ES-I3 (cell line): Measurements from ENCODE around the gene DERL3.

Experiments
- H3K36me3 ChIP-seq: 2 replicates; pipeline ENCODE4 v1.6.1; 2013; ENCODE audit warnings: mild to moderate bottlenecking, low read length, control low read depth, moderate library complexity; ENCODE audit not compliant: insufficient read depth
- H3K4me1 ChIP-seq: 2 replicates; pipeline ENCODE4 v1.6.1; 2013; ENCODE audit warnings: mild to moderate bottlenecking, control low read depth, low read length; ENCODE audit not compliant: insufficient read depth
- H3K9ac ChIP-seq: 2 replicates; pipeline ENCODE4 v1.6.1; 2013; ENCODE audit warnings: low read depth, mild to moderate bottlenecking, low read length, moderate library complexity
- H3K9me3 ChIP-seq: 2 replicates; pipeline ENCODE4 v1.6.1; 2013; ENCODE audit warnings: mild to moderate bottlenecking, low read length, moderate library complexity; ENCODE audit not compliant: control insufficient read depth, insufficient read depth

The DERL3 gene

DNA sequence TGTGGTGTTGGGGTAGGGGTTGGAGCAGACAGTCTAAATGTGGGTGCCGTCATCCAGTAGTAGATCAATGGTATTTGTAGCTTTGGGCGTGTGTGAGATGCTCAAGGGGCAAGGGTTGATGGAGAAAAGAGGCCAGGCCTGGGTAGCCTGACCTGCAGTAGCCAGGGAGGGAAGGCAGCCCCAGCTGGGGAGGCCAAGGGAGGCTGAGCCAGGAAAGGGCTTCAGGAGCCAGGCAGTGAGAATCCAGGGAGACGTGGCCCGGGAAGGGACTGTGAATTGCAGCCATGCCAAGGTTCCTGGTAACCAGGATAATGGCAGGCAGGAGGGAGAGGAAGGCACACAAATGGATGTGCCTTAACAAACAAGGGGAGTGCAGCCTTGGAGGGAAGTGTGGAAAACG is 2.5 kb upstream of the DERL3 start:
- Histone ChIP-seq H3K4me1 (peaks cover 13% of the 10 kb centered on the region), H3K9ac (no peak overlapping the region), H3K36me3 (no peaks in the 10 kb centered on the region), H3K9me3 (no peaks in the 10 kb centered on the region)

DNA sequence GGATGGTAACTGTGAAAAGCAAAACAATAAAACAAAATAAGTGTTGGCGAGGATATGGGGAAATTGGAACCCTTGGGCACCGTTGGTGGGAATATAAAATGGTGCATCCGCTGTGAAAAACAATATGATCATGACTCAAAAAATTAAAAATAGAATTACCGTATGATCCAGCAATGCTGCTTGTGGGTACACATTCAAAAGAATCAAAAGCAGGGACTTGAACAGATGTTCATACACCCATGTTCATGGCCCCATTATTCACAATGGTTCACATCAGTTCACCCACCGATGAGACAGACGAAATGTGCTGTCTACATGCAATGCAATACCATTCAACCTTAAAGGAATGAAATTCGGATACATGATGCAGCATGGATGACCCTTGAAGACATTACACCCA is 1.2 kb upstream of the DERL3 start:
- Histone ChIP-seq H3K4me1 (peaks cover 4% of the 10 kb centered on the region; the same call in 1 of the 2 replicates), H3K36me3 (no peaks in the 10 kb centered on the region), H3K9me3 (no peaks in the 10 kb centered on the region), H3K9ac (no peak overlapping the region)

DNA sequence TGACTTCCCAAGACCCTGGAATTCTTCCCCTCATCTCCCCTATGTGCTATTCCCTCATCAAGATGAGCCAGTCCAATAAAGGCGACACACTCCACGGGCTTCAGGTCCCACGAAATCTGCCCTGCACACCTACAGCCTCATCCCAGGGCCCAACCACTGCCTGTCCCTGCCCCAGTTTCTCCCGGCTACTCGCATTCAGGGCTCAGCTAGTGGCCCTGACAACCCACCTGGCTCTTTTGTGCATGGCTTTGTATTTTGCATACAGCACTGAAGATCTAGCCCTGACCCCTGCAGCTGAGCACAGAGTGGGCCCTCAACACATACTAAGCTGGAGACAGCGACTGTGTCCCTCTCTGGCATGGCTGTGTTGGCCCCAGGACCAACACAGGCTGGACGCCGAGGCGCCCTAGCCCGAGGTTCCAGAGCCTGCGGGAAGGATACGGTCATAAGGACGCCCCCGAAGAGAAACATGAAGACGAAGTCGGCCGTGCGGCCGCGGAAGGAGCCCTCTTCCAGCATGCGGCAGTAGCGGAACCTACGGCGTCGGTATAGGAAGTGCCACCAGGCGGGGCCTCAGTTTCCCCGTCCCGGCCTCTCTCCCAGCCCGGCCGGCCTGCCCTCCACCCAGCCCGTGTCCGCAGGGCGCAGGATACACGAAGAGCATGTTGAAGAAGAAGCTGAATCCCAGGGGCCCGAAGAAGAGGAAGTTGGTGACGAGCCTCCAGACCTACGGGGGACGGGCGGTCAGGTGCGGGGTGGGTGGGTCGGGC is 710 bp downstream of the DERL3 start:
- H3K4me1 ChIP-seq: peaks cover 4% of the 10 kb centered on the region; the same call in 1 of the 2 replicates
- no peaks in the 10 kb centered on the region for H3K9me3 ChIP-seq
- H3K9ac ChIP-seq: peak overlapping the region; percentile 41; the same call in 1 of the 2 replicates
- H3K36me3 ChIP-seq: no peaks in the 10 kb centered on the region; the same call in 1 of the 2 replicates

DNA sequence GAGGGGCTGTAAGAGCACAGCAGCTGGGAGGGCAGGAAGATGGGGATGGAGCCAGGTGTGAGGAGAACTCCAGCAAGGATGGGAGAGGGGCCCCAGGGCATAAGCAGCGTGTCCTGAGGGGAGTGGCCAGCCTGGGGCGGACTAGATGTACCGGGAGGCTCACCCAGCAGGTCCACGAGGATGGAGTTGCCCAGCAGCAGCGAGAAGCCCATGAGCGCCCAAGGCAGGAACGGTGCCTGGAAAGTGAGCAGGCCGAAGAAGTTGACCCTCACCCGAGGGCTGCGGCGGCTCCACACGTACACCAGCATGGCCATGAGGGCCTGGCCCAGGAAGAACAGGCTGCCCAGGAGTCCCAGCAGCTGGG is 1.3 kb downstream of the DERL3 start:
- H3K4me1 ChIP-seq: peaks cover 4% of the 10 kb centered on the region; the same call in 1 of the 2 replicates
- H3K9me3 ChIP-seq: no peaks in the 10 kb centered on the region
- H3K36me3 ChIP-seq: no peaks in the 10 kb centered on the region; the same call in 1 of the 2 replicates
- H3K9ac ChIP-seq: no peak overlapping the region

DNA sequence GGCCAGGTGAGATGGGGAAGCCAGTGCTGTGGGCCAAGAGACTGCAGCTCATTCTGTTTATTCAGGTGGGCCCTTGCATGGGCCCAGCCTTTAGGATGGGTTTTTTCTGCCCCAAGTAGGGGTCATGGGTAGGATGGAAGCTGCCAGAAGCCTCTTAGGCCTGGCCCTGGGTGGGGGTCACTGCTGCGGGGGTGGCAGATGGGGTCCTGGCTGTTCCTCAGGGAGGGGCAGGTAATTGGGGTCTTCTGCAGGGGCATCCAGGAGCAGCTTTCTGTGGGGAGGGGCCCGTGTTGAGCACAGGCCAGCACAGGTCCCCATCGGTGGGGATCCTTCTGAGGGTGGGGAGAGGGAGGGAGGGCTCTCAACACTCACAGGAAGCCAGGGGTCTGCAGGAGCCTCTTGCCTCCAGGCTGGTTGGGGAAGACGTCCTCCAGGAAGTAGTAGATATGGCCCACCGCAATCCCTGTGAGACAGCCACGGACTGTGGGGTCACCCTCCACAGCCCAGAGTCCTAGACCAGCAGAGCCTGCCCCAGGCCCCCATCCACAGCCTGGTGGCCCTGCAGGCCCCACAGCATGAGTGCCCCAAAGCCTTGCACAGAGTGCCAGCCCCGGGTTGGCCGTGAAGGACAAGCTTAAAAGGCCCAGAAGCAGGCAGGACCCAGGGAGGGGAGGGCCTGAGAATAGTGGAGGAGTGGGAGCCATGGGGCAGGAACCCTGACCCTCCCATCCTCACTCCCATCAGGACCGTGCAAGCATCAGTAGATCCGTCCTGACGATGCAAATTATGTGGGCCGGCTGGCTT is 1.9 kb downstream of the DERL3 start:
- Histone ChIP-seq H3K36me3 (no peaks in the 10 kb centered on the region; the same call in 1 of the 2 replicates), H3K9me3 (no peaks in the 10 kb centered on the region), H3K9ac (no peak overlapping the region), H3K4me1 (peaks cover 4% of the 10 kb centered on the region; the same call in 1 of the 2 replicates)

DNA sequence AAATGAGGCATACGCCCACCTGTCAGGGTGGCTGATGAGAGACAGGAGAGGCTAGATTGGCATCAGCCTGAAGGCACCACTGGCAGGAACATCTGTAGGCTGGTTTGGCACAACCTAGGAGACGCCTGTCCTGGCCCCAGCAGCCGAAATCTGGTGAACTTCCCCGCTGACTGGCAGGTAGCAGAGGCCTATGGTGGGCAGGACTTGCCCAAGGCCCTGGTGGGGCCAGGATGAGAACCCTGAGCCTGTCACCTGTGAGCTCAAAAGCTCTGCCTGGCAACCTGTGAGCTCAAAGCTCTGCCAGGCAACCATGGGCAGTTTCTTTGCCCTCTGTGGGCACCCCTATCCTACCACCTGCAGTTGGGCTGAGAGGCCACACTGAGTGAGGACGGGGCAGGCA is 2.5 kb downstream of the DERL3 start:
- Histone ChIP-seq H3K9ac (no peak overlapping the region), H3K4me1 (no peaks in the 10 kb centered on the region), H3K9me3 (no peaks in the 10 kb centered on the region), H3K36me3 (no peaks in the 10 kb centered on the region; the same call in 1 of the 2 replicates)

DNA sequence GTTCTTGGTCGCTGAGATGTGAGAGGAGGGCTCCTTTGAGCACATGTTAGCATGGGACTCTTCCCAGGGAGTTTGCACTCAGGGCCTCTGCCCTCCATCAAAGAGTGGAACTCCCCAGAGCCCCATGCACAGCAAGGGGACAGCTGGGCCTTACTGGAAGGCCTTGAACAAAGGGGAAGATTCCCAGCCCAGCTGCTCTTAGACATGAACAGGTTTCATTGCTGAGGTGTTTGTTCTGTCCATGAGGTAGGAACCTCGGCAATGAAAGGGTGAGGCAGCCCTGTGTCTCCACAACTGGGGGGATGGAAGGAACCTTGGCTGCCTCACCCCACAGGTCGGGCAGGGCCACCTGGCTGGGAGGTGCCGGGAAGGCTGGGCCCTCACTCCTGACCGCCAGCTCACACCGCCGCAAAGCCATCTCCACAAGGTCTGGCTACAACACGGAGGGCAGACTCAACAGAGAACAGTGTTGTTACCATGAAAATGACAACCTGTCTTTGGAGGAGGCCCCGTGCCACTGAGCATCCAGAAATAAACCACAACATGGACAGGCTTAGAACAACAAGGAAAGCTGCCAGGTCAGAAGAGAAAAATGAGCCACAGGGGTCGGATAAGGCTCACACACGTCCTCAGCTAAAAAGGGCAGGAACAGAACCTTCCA is 3.2 kb downstream of the DERL3 start:
- Histone ChIP-seq H3K36me3 (no peaks in the 10 kb centered on the region; the same call in 1 of the 2 replicates), H3K4me1 (no peaks in the 10 kb centered on the region), H3K9me3 (no peaks in the 10 kb centered on the region), H3K9ac (no peak overlapping the region)

DNA sequence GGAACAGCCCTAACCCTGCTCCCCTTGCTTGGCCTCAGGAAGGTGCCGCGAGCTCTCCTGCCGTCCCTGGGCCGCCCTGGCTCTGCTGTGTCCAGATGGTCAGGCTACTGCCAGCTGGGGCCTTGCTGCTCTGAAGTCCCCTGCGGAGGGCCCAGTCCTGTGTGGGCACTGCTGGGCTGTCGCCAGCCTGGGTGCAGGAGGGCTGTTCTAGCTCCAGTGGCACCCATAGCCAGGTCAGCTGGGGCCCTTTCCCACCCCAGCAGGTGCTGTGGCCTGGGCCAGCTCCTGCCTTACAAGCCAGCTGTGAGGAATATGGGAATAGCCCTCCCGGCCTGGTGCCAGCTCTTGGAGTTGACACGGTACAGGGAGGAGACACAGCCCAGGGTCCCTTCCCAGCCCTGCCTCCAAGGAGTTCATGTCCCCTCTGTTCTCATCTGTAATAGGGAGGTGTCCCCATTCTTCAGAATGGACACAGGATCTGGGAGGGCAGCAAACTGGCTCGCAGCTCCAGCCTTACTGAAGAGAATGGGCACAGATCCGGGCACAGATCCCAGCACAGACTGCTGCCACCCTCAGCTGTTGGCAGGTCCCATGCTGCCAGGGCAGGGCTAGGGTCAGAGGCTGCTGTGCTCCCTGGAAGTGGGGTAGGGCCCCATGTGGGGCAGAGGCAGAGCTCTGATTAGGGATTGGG is 3.9 kb downstream of the DERL3 start:
- Histone ChIP-seq H3K36me3 (no peaks in the 10 kb centered on the region; the same call in 1 of the 2 replicates), H3K9me3 (no peaks in the 10 kb centered on the region), H3K4me1 (no peaks in the 10 kb centered on the region), H3K9ac (no peak overlapping the region)

DNA sequence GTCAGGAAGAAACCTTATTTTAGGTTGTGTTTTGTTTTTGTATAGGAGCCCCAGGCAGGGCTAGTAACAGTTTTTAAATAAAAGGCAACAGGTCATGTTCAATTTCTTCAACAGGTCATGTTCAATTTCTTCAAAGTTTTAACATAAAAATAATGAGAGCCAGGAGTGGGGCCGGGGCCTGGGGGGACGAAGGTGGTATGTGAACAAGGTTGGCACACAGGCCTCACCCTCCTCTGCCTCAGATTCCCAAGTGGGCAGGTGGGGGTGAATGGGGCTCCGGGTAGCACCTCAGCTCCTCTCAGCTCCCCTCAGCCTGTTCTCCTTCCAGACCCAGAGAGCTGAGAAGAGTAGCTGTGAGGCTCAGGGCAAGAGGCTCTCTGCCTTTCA is 4.4 kb downstream of the DERL3 start:
- no peaks in the 10 kb centered on the region for H3K9me3 ChIP-seq
- no peaks in the 10 kb centered on the region for H3K4me1 ChIP-seq
- no peak overlapping the region for H3K9ac ChIP-seq
- H3K36me3 ChIP-seq: no peaks in the 10 kb centered on the region; the same call in 1 of the 2 replicates

DNA sequence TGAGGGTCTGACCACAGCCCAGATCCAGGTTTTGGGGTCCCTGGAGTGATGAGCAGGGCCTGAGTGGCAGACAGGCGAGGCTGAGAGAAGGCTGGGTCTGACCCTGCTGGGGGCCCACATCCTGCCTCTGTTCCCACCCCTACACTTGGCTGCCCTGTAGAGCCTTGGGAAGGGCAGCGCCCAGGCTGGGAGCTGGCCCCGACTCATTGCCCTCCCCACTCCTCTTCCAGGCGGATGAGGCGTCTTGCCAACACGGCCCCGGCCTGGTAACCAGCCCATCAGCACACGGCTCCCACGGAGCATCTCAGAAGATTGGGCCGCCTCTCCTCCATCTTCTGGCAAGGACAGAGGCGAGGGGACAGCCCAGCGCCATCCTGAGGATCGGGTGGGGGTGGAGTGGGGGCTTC is 4.9 kb downstream of the DERL3 start:
- Histone ChIP-seq H3K36me3 (no peaks in the 10 kb centered on the region; the same call in 1 of the 2 replicates), H3K4me1 (no peaks in the 10 kb centered on the region), H3K9me3 (no peaks in the 10 kb centered on the region), H3K9ac (no peak overlapping the region)

DNA sequence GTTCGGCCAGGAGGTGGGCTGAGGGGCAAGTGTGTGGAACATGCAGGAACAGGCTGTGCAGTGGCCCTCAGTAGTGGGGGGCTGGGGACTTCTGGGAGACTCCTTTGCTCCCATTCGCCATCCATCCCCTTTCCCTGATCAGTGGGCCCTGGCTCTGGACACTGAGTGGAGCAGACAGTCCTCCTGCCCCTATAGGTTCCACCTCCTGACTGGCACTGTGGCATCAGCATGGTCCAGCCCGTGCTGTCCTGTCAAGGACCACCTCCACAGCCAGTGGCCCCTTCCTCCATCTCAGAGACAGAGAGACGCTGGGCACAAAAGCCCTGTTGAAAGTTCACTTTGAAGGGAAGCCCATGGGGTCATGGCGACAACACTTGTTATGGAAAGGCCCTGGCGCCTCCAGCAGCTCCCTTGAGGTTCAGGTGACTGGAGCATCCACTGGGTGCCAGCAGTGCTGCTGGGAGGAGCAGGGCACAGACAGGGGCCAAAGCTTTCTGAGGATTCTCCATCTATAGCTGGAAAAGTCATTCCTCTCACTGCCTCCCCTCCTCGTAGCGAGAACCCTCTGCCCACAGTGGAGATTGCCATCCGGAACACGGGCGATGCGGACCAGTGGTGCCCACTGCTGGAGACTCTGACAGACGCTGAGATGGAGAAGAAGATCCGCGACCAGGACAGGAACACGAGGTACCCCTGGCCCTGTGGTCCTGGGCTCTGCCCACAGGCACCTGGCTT is 5.6 kb downstream of the DERL3 start:
- H3K4me1 ChIP-seq: no peaks in the 10 kb centered on the region
- H3K9ac ChIP-seq: no peak overlapping the region
- H3K9me3 ChIP-seq: no peaks in the 10 kb centered on the region
- no peaks in the 10 kb centered on the region; the same call in 1 of the 2 replicates for H3K36me3 ChIP-seq

DNA sequence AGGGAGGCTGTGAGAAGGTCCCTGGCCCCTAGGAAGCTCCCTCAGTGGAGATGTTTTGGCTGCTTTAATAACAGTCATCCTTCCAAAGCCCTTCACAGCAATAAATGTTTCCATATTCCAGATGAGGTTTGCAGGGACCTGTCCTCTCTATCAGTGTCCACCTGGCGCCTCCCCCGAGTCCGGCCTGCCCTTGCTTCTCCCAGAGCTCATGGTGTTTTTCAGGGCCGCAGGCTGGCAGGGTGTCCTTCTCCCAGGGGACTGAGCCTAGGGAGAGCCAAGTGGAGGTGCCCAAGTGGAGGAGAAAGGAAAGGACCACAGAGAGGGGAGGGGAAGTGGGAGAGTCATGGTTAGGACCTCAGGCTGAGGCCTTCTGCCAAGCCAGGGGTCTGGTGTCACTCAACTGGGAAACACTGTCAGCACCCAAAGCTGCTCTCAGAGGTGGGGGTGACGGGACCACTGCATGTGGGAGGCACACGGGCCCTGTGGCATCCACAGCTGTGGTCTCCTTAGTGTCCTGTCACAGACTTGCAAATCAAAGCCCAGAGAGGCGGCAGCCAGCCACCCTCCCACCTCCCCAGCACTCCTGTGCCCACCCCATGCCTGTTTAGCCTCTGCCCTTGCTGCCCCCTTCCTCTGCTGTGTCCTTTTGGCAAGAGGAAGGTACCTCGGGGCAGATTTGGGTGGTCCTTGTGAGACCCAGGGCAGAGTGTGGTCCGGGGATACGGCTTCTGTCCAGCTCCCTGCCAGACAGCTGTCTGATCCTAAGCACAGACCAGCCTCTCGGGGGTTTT is 6.4 kb downstream of the DERL3 start:
- H3K9ac ChIP-seq: no peak overlapping the region
- no peaks in the 10 kb centered on the region for H3K4me1 ChIP-seq
- H3K9me3 ChIP-seq: no peaks in the 10 kb centered on the region
- peaks cover under 1% of the 10 kb centered on the region; the same call in 1 of the 2 replicates for H3K36me3 ChIP-seq

DNA sequence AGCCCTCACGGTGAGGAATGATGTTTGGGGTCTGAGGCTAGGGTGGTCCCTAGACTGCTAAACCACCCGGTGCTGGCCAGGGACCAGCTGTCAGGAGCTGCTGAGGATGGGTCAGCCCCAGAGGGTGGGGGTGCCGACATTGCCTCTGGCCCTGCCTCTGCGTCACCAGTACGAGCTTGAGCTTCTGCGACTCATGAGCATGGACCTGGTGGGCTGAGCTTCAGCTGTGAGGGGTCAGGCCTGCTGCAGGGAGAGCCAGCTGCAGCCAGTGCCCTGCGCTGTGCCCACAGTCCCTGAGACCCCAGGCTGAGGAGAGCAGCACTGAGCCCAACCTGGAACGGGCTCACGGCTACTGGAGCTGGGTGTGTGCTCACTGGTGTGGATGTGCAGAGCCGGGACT is 7.0 kb downstream of the DERL3 start:
- Histone ChIP-seq H3K9me3 (no peaks in the 10 kb centered on the region), H3K9ac (no peak overlapping the region), H3K36me3 (peaks cover 7% of the 10 kb centered on the region; the same call in 1 of the 2 replicates), H3K4me1 (no peaks in the 10 kb centered on the region; the same call in 1 of the 2 replicates)
